ENCODE data around the gene CDT1. TPM values are rescaled to one million over a fixed set of nuclear protein-coding genes. Genes with fewer than 3 reads are reported as not detected.

CDT1 gene
- total RNA-seq, 1 experiment from 2014 or later: 97.7 TPM

- POLR2A ChIA-PET: interaction anchor here (0.6 to 2.1 kb wide), 4 partner anchors 12 to 390 kb away, joined by 3 to 13 read pairs (median 3); partner anchors contain the start of gene APRT
- TF ChIP-seq, protein P1, sequence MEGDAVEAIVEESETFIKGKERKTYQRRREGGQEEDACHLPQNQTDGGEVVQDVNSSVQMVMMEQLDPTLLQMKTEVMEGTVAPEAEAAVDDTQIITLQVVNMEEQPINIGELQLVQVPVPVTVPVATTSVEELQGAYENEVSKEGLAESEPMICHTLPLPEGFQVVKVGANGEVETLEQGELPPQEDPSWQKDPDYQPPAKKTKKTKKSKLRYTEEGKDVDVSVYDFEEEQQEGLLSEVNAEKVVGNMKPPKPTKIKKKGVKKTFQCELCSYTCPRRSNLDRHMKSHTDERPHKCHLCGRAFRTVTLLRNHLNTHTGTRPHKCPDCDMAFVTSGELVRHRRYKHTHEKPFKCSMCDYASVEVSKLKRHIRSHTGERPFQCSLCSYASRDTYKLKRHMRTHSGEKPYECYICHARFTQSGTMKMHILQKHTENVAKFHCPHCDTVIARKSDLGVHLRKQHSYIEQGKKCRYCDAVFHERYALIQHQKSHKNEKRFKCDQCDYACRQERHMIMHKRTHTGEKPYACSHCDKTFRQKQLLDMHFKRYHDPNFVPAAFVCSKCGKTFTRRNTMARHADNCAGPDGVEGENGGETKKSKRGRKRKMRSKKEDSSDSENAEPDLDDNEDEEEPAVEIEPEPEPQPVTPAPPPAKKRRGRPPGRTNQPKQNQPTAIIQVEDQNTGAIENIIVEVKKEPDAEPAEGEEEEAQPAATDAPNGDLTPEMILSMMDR (IDR thresholded peaks at IDR 0.05; ENCODE audit: insufficient read depth in 1 of 2, low read depth in 1 of 2, low read length in 1 of 2, severe bottlenecking in 1 of 2, unreplicated experiment in 1 of 2): no peak
Observed at GRCh38 chr16:88856828-88857727, 53.5 kb downstream of the CDT1 start, which contains the start of the genes GALNS and TRAPPC2L. TSS of gene GALNS (minus strand) at chr16:88856947. CDS start at chr16:88856877, 70 bp downstream. TSS of gene TRAPPC2L (plus strand) at chr16:88857127. CDS start at chr16:88857151, 24 bp downstream.

DNA sequence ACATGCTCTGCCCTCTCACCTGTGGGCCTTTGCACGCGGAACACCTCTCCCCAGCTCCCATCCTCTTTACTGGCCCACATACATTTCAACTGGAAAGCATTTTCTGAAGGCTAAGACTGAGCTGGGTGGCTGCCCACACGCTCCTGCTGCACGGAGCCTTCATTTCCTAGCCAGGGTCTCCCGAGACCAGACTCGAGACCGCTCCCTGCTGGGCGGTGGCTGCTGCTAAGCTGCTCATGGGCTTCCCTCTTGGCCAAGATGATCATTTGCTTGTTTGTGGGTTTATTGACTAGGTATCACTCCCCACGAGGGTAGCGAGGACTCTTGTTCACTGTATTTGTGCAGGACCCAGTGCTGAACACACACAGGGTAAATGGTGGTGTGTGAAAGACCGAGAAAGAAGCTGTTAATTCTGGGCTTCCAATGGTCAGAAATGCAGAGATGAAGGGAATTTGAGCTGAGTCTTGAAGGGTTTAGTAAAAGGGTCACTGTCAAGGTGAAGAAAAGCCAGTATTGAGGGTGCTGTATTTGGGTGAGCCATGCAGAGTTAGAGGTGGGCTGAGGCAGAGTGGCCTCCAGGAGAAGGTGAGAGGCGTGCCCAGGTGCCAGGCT is 54.2 kb downstream of the CDT1 start:
- H3K4me3 Mint-ChIP-seq (ENCODE audit: unreplicated experiment): peak overlapping the region; percentile 95
- H3K9me3 Mint-ChIP-seq (ENCODE audit: unreplicated experiment): no peaks in the 10 kb centered on the region
- Histone ChIP-seq H3K36me3 (ENCODE audit: control insufficient read depth, insufficient read depth, low read length) (0 out of 2 replicates have a peak, but pooled peaks cover 6% of the 10 kb centered on the region), H3K4me3 (ENCODE audit: low read depth, low read length) (peak overlapping the region; percentile 86), H3K9me3 (no peaks in the 10 kb centered on the region), H3K4me1 (peaks cover 11% of the 10 kb centered on the region), H3K27me3 (replicated peaks; ENCODE audit: control insufficient read depth, insufficient read depth, low read length) (no peaks in the 10 kb centered on the region)
- CTCF ChIA-PET: interaction anchor here (0.5 to 2.4 kb wide), 14 partner anchors 17 to 488 kb away, joined by 3 to 18 read pairs (median 4); partner anchors contain the start of genes APRT and PIEZO1
- no peaks in the 10 kb centered on the region for H3K27me3 Mint-ChIP-seq (ENCODE audit: insufficient read depth, unreplicated experiment)
- TSS peak; percentile 50 for BruUV-seq (replicated peaks)
- peak overlapping the region; percentile 98 for H3K27ac Mint-ChIP-seq (ENCODE audit: unreplicated experiment)
- H3K4me1 Mint-ChIP-seq (ENCODE audit: low read depth, unreplicated experiment): peaks cover 18% of the 10 kb centered on the region
- TF ChIP-seq, protein P1 (IDR thresholded peaks at IDR 0.05; ENCODE audit: insufficient read depth in 1 of 2, low read depth in 1 of 2, low read length in 1 of 2, severe bottlenecking in 1 of 2, unreplicated experiment in 1 of 2): peak; percentile 64 to 96
- H3K36me3 Mint-ChIP-seq (ENCODE audit: insufficient read depth, unreplicated experiment): peaks cover 28% of the 10 kb centered on the region
- peak; percentile 83 to 86 for DNase-seq
- POLR2A ChIA-PET: interaction anchor here (0.6 to 2.1 kb wide), 3 partner anchors 39 to 390 kb away, joined by 3 to 13 read pairs (median 4); partner anchors contain the start of gene APRT
- intact Hi-C loops (cut with micrococcal nuclease; ENCODE audit: unreplicated experiment): loop anchor here (1.0 to 5.0 kb wide), 3 partner anchors 42 to 361 kb away; no protein-coding TSS in a partner anchor

More at GRCh38 chr16:88856828-88857727, 53.5 kb downstream of the CDT1 start, which contains the start of the genes GALNS and TRAPPC2L:
- BruUV-seq (replicated peaks): no TSS peak
- 0 out of 2 replicates have a peak, but pooled peaks cover 6% of the 10 kb centered on the region for H3K36me3 ChIP-seq (ENCODE audit: control insufficient read depth, insufficient read depth, low read length)
- DNase-seq: peak; percentile 98 to 100
- no peaks in the 10 kb centered on the region for H3K9me3 ChIP-seq
- peaks cover 11% of the 10 kb centered on the region for H3K4me1 ChIP-seq
- intact Hi-C loops (cut with micrococcal nuclease; ENCODE audit: unreplicated experiment): loop anchor here (1.0 to 5.0 kb wide), 3 partner anchors 41 to 360 kb away; no protein-coding TSS in a partner anchor
- Mint-ChIP-seq H3K4me3 (ENCODE audit: unreplicated experiment) (peak within 1 kb of the TSS; percentile 95), H3K36me3 (ENCODE audit: insufficient read depth, unreplicated experiment) (peaks cover 34% of the 10 kb centered on the region), H3K4me1 (ENCODE audit: low read depth, unreplicated experiment) (peaks cover 18% of the 10 kb centered on the region), H3K9me3 (ENCODE audit: unreplicated experiment) (no peaks in the 10 kb centered on the region), H3K27ac (ENCODE audit: unreplicated experiment) (peak within 1 kb of the TSS; percentile 98), H3K27me3 (ENCODE audit: insufficient read depth, unreplicated experiment) (no peaks in the 10 kb centered on the region)
- CTCF ChIA-PET: interaction anchor here (0.8 to 2.4 kb wide), 8 partner anchors 11 to 120 kb away, joined by 3 to 18 read pairs (median 4); partner anchors contain the start of gene APRT
- H3K27me3 ChIP-seq (replicated peaks; ENCODE audit: control insufficient read depth, insufficient read depth, low read length): no peaks in the 10 kb centered on the region
- peak within 1 kb of the TSS; percentile 86 for H3K4me3 ChIP-seq (ENCODE audit: low read depth, low read length)

Other genes with a start within 250 kb of the CDT1 start
- gene ZC3H18, start 233.4 kb upstream of the CDT1 start, total RNA-seq (2022): 82.0 and 91.9 TPM in 2 replicates
- not detected in 2 replicates for gene IL17C, start 165.2 kb upstream of the CDT1 start, total RNA-seq (2022)
- 351 and 377 TPM in 2 replicates for gene CYBA, start 152.7 kb upstream of the CDT1 start, total RNA-seq (2022)
- gene MVD, start 140.7 kb upstream of the CDT1 start, total RNA-seq (2022): 127 and 141 TPM in 2 replicates
- gene SNAI3, start 117.3 kb upstream of the CDT1 start, total RNA-seq (2022): 3.5 TPM in 2 replicates
- gene RNF166, start 97.4 kb upstream of the CDT1 start, total RNA-seq (2022): 37.3 and 40.4 TPM in 2 replicates
- gene CTU2, start 97.3 kb upstream of the CDT1 start, total RNA-seq (2022): 44.3 and 54.9 TPM in 2 replicates
- 248 and 284 TPM in 2 replicates for gene PIEZO1, start 18.6 kb upstream of the CDT1 start, total RNA-seq (2022)
- 251 and 268 TPM in 2 replicates for gene APRT, start 8.1 kb downstream of the CDT1 start, total RNA-seq (2022)
- 55.3 and 57.8 TPM in 2 replicates for gene GALNS, start 53.2 kb downstream of the CDT1 start, total RNA-seq (2022)
- gene TRAPPC2L, start 53.3 kb downstream of the CDT1 start, total RNA-seq (2022): 179 and 181 TPM in 2 replicates
- gene PABPN1L, start 62.9 kb downstream of the CDT1 start, total RNA-seq (2022): not detected in 2 replicates
- 0.35 and 2.1 TPM in 2 replicates for gene CBFA2T3, start 173.4 kb downstream of the CDT1 start, total RNA-seq (2022)